Measurements from ENCODE around the gene YJEFN3.

GRCh38 chr19:19548915-19549759, 20.4 kb downstream of the YJEFN3 start:
- TF ChIP-seq POLR2AphosphoS5 (IDR thresholded peaks at IDR 0.05; ENCODE audit: insufficient read depth in 1 of 2, low read depth in 1 of 2) (no peak), POLR2A (IDR thresholded peaks at IDR 0.05) (no peak), CTCF (IDR thresholded peaks at IDR 0.05) (no peak)

All from vagina (tissue), 2 donors.